GM12878 (cell line): ENCODE measurements around the gene AP1M1. TPM values are rescaled to one million over a fixed set of nuclear protein-coding genes. Genes with fewer than 3 reads are reported as not detected.

Experiments
- ATAC-seq: fragments of 200-7000 bp; cut with Tn5 transposase; 3 replicates; pipeline ENCODE4 v1.9.1; 2020; ENCODE audit warnings: mild to moderate bottlenecking, moderate library complexity
- BruUV-seq: library from RNA; stranded (reverse); fragments of 400-500 nt; replicated peaks from 2 replicates; lab custom pipeline; 2021; lab: Mats Ljungman, UMichigan
- CTCF ChIA-PET: fragments of 300-600 bp; sonication (Branson Sonifier 250); formaldehyde crosslinking; extraction: SDS; loops from one replicate; lab custom pipeline; 2021; ENCODE audit warnings: inconsistent platforms; lab: Yijun Ruan, JAX
- POLR2A ChIA-PET: fragments of 350-600 bp; formaldehyde crosslinking; extraction: SDS; loops from one replicate; lab custom pipeline; 2021; ENCODE audit warnings: inconsistent platforms; lab: Charles Lee
- RAD21 ChIA-PET: fragments of 300-600 bp; sonication (Branson Sonifier 250); formaldehyde crosslinking; loops from one replicate; lab custom pipeline; 2023; ENCODE audit warnings: antibody characterized with exemption; ENCODE audit not compliant: unreplicated experiment; lab: Charles Lee
- SMC1A ChIA-PET: fragments of 300-600 bp; sonication (Branson Sonifier 250); formaldehyde crosslinking; loops from one replicate; lab custom pipeline; 2023; ENCODE audit not compliant: unreplicated experiment, uncharacterized antibody; lab: Charles Lee
- DNase-seq: peaks from one replicate; pipeline ENCODE4 v3.0.0-alpha.2; 2011; ENCODE audit warnings: low read depth, low spot score
- FAIRE-seq: peaks from 3 replicates; lab custom pipeline; 2011; peaks lifted over from hg19 to GRCh38; lab: Jason Lieb, UNC
- H2AFZ ChIP-seq: 2 replicates; pipeline ENCODE4 v1.6.0; 2011; ENCODE audit warnings: low read depth, low read length, control low read depth; ENCODE audit not compliant: control insufficient read depth
- H3K27ac ChIP-seq: 2 replicates; pipeline ENCODE4 v1.5.1; 2011; ENCODE audit warnings: control low read depth; ENCODE audit not compliant: control insufficient read depth, insufficient read depth
- H3K27me3 ChIP-seq, 2 experiments: replicated peaks in 1 of 2; 2 replicates each; pipeline versions ENCODE4 v1.6.0 to v1.6.1; 2011; ENCODE audit warnings: low read length in 1 of 2; ENCODE audit not compliant: control insufficient read depth in 2 of 2, insufficient read depth in 2 of 2
- H3K36me3 ChIP-seq, 2 experiments: 2 replicates each; pipeline ENCODE4 v1.5.1; 2011; ENCODE audit warnings: low read length in 1 of 2; ENCODE audit not compliant: control insufficient read depth in 2 of 2, insufficient read depth in 2 of 2
- H3K4me1 ChIP-seq: 2 replicates; pipeline ENCODE4 v1.6.1; 2011; ENCODE audit warnings: mild to moderate bottlenecking, low read length, moderate library complexity, mixed read lengths; ENCODE audit not compliant: control insufficient read depth, insufficient read depth
- H3K4me2 ChIP-seq: 2 replicates; pipeline ENCODE4 v1.6.0; 2011; ENCODE audit warnings: control low read depth; ENCODE audit not compliant: control insufficient read depth, insufficient read depth
- H3K4me3 ChIP-seq: fragments of 200-600 bp; sonication (generic); 2 replicates; pipeline ENCODE4 v1.5.1; 2016
- H3K79me2 ChIP-seq: 2 replicates; pipeline ENCODE4 v1.6.0; 2011; ENCODE audit warnings: low read length; ENCODE audit not compliant: control insufficient read depth, insufficient read depth
- H3K9ac ChIP-seq: 2 replicates; pipeline ENCODE4 v1.8.0; 2011; ENCODE audit warnings: low read length, control low read depth, mixed read lengths; ENCODE audit not compliant: control insufficient read depth, insufficient read depth
- H3K9me3 ChIP-seq: replicated peaks from 3 replicates; pipeline ENCODE4 v1.5.1; 2011; ENCODE audit warnings: mild to moderate bottlenecking, low read length; ENCODE audit not compliant: control insufficient read depth, insufficient read depth
- H4K20me1 ChIP-seq: 2 replicates; pipeline ENCODE4 v1.6.0; 2011; ENCODE audit not compliant: control insufficient read depth, insufficient read depth
- ATF3 ChIP-seq: IDR thresholded peaks from 2 replicates; pipeline ENCODE4 v1.6.1; 2011; ENCODE audit warnings: low read depth, mild to moderate bottlenecking, low read length, moderate library complexity, borderline replicate concordance; ENCODE audit errors: extremely low read depth
- CEBPB ChIP-seq, 2 experiments: fragments of 150-350 bp in 1 of 2; IDR thresholded peaks; 2 replicates each; pipeline ENCODE4 v1.6.1; 2012 to 2014; ENCODE audit warnings: low read depth in 2 of 2, low read length in 2 of 2, borderline replicate concordance in 1 of 2, inconsistent platforms in 1 of 2
- CTCF ChIP-seq, 3 experiments: IDR thresholded peaks in 2 of 3; conservative IDR thresholded peaks in 1 of 3; 2 replicates each; pipeline ENCODE4 v1.5.1; 2011; ENCODE audit warnings: low read depth in 3 of 3, low read length in 3 of 3, mild to moderate bottlenecking in 3 of 3, control low read depth in 2 of 3, moderate library complexity in 2 of 3, inconsistent platforms in 1 of 3, mixed read lengths in 1 of 3; ENCODE audit not compliant: control insufficient read depth in 2 of 3, insufficient read depth in 1 of 3; ENCODE audit errors: extremely low read depth in 1 of 3
- IKZF2 ChIP-seq, 2 experiments: fragments of 450-650 bp; IDR thresholded peaks; 2 replicates each; pipeline ENCODE4 v1.6.1; 2017; ENCODE audit warnings: mild to moderate bottlenecking in 2 of 2, moderate library complexity in 2 of 2
- LARP7 ChIP-seq: fragments of 450-650 bp; IDR thresholded peaks from 2 replicates; pipeline ENCODE4 v1.6.1; 2017; ENCODE audit warnings: mild to moderate bottlenecking
- NR2C1 ChIP-seq: fragments of 450-650 bp; IDR thresholded peaks from 2 replicates; pipeline ENCODE4 v1.6.1; 2017; ENCODE audit warnings: antibody characterized with exemption, mild to moderate bottlenecking, moderate library complexity
- RB1 ChIP-seq: fragments of 450-650 bp; formaldehyde crosslinking; IDR thresholded peaks from 2 replicates; pipeline ENCODE4 v1.6.1; 2017; ENCODE audit warnings: mild to moderate bottlenecking, borderline replicate concordance
- RELA ChIP-seq: fragments of 450-650 bp; IDR thresholded peaks from 2 replicates; pipeline ENCODE4 v1.8.0; 2014; ENCODE audit warnings: borderline replicate concordance; ENCODE audit not compliant: partially characterized antibody
- SIX5 ChIP-seq: IDR thresholded peaks from 2 replicates; pipeline ENCODE4 v1.6.1; 2011; ENCODE audit warnings: mild to moderate bottlenecking, low read depth, low read length, moderate library complexity; ENCODE audit not compliant: severe bottlenecking
- SUPT20H ChIP-seq: IDR thresholded peaks from 2 replicates; pipeline ENCODE4 v1.6.1; 2011; ENCODE audit warnings: low read depth, mild to moderate bottlenecking, low read length, moderate library complexity, borderline replicate concordance; ENCODE audit not compliant: control insufficient read depth
- TAF1 ChIP-seq: IDR thresholded peaks from 2 replicates; pipeline ENCODE4 v1.6.1; 2011; ENCODE audit warnings: mild to moderate bottlenecking, low read depth, low read length, borderline replicate concordance
- WRNIP1 ChIP-seq: IDR thresholded peaks from 2 replicates; pipeline ENCODE4 v1.6.1; 2011; ENCODE audit warnings: low read depth, low read length, improper control_type of control experiment, borderline replicate concordance
- YY1 ChIP-seq: IDR thresholded peaks from 2 replicates; pipeline ENCODE4 v1.6.1; 2011; ENCODE audit warnings: low read depth, mild to moderate bottlenecking, low read length
- ZBTB11 ChIP-seq: fragments of 450-650 bp; formaldehyde crosslinking; IDR thresholded peaks from 2 replicates; pipeline ENCODE4 v1.5.0; 2022; ENCODE audit warnings: mild to moderate bottlenecking, missing genetic modification characterization
- WGBS: methylation state at CpG from one replicate; pipeline ENCODE4 v1.1.6; 2016; ENCODE audit warnings: low lambda C conversion rate; ENCODE audit not compliant: insufficient replicate concordance, insufficient coverage; ENCODE audit errors: missing lambda C conversion rate; 5-methylcytosine and 5-hydroxymethylcytosine counted together
- in situ Hi-C: fragments of 300-500 bp; cut with MboI; formaldehyde crosslinking; loops from 9 replicates; pipeline ENCODE4 v1.14.3; 2018; ENCODE audit warnings: mixed read lengths
- intact Hi-C: fragments of 100-400 bp; cut with micrococcal nuclease; formaldehyde crosslinking; loops from one replicate; pipeline ENCODE4 v1.14.2; 2022; ENCODE audit not compliant: unreplicated experiment
- polyA plus RNA-seq, 11 experiments: library from polyadenylated mRNA; depleted of rRNA in 4 of 11; unstranded in 6 of 11; stranded (reverse) in 5 of 11; fragments of >200 nt; fragmentation: Nextera tagmentation in 4 of 11; fragmentation: Illumina TruSeq in 1 of 11; extraction: Ambion mirVana in 4 of 11; extraction: Trizol in 1 of 11; gene quantifications; 1 replicate in 1 of 11; 2 replicates in 10 of 11; pipeline versions ENCODE4 v1.2.1 to v1.2.3, GENCODE V29; 2011 to 2016; ENCODE audit warnings: inconsistent platforms in 2 of 11, missing spikeins in 2 of 11, low read depth in 1 of 11
- total RNA-seq, 4 experiments: library from RNA; depleted of rRNA in 3 of 4; stranded (reverse); fragments of >200 nt in 3 of 4; fragmentation: Illumina TruSeq in 1 of 4; extraction: Trizol in 1 of 4; gene quantifications; 2 replicates each; pipeline versions ENCODE4 v1.2.1 to v1.2.3, GENCODE V29; 2013 to 2021

Gene AP1M1
- total and polyA plus RNA-seq, 10 of the 15 experiments (the other 5 are each of a cell fraction or from before 2014, with no cell fraction given) = 1.0 to 116 (median 44.7) TPM

GRCh38 chr19:16289594-16289993 is 91.9 kb downstream of the AP1M1 start:
- Histone ChIP-seq H3K4me2 (no peak overlapping the region), H4K20me1 (no peaks in the 10 kb centered on the region), H2AFZ (no peak overlapping the region), H3K4me1 (no peaks in the 10 kb centered on the region), H3K79me2 (no peaks in the 10 kb centered on the region), H3K9me3 (peaks cover 2% of the 10 kb centered on the region; the same call in 2 of the 3 replicates), H3K4me3 (no peak overlapping the region), H3K36me3 (no peaks in the 10 kb centered on the region), H3K27ac (no peak overlapping the region), H3K9ac (no peak overlapping the region), H3K27me3 (peaks cover 0 to 7% of the 10 kb centered on the region in 2 experiments; a peak in 2 of 4 replicates)
- RAD21 ChIA-PET = no interaction called here
- in situ Hi-C loops = no loop called here
- SMC1A ChIA-PET = no interaction called here
- intact Hi-C loops = no loop called here
- no TSS peak for BruUV-seq
- no peak for TF ChIP-seq CEBPB (IDR thresholded peaks at IDR 0.05; ENCODE audit: borderline replicate concordance in 1 of 2, low read depth in 2 of 2, low read length in 2 of 2)
- TF ChIP-seq IKZF2 (IDR thresholded peaks at IDR 0.05) = no peak
- TF ChIP-seq RELA = no peak
- no peak for TF ChIP-seq SUPT20H
- no peak for TF ChIP-seq WRNIP1
- no peak for TF ChIP-seq SIX5
- no peak for TF ChIP-seq CTCF (IDR thresholded peaks at IDR 0.05 in 2 of 3, conservative IDR thresholded peaks at IDR 0.05 in 1 of 3; ENCODE audit: control insufficient read depth in 2 of 3, extremely low read depth in 1 of 3, insufficient read depth in 1 of 3, low read depth in 3 of 3, low read length in 3 of 3)
- no peak for TF ChIP-seq TAF1
- no peak for TF ChIP-seq ATF3
- TF ChIP-seq LARP7 = no peak
- no peak for TF ChIP-seq ZBTB11 (CRISPR knock-in tag)
- no peak for TF ChIP-seq NR2C1
- no peak for TF ChIP-seq RB1
- TF ChIP-seq YY1 = no peak
- ATAC-seq = no peak
- no peak for DNase-seq
- FAIRE-seq = no peak
- POLR2A ChIA-PET = no interaction called here
- CTCF ChIA-PET = no interaction called here
- WGBS = 69% methylated on average over 7 of the region's 7 CpGs
